Adrenal gland (tissue), 5 donors: ENCODE results near the gene DRD5.

ENCODE experiments used
- CTCF ChIP-seq, 6 experiments: fragments of 450-650 bp in 4 of 6; fragments of 200-600 bp in 2 of 6; sonication (generic) in 1 of 6; IDR thresholded peaks; 1 replicate in 5 of 6; 2 replicates in 1 of 6; pipeline versions ENCODE4 v1.5.1 to v1.8.0; 2016 to 2021; ENCODE audit warnings: antibody characterized with exemption in 6 of 6, mild to moderate bottlenecking in 2 of 6, moderate library complexity in 1 of 6
- POLR2A ChIP-seq, 2 donors: fragments of 450-650 bp; IDR thresholded peaks; one replicate each; pipeline ENCODE4 v1.6.1; 2017; ENCODE audit warnings: antibody characterized with exemption in 2 of 2, mild to moderate bottlenecking in 2 of 2, moderate library complexity in 1 of 2
- donor health status: DM: no; HTN: no; CAD: no.

DNA sequence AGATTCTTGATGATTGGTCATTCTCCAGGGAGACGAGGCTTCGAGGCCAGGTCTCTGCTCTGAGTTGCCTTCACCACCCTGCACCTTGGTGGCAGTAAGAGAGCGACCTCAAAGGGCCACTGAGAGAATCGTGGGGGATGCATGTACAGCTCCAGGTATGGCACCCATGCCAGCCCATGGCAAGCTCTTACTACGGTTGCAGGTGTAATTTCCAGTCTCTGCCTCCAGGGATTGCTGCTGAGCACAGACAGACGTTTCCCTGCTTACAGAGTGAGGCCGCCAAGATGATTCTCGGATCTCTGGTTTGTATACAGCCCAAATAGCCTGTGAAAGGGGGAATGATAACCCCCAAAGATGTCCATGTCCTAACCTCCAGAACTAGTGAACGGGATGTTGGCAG lies 16.3 kb upstream of the DRD5 start:
- no peak for TF ChIP-seq POLR2A (IDR thresholded peaks at IDR 0.05)
- TF ChIP-seq CTCF (IDR thresholded peaks at IDR 0.05) = peak; percentile 49 to 77 (median 58)
